Suprapubic skin (tissue), 4 donors: ENCODE data around the gene VWA3B.

Experiments used
- CTCF ChIP-seq, 2 donors: fragments of 200-600 bp in 1 of 2; fragments of 450-650 bp in 1 of 2; sonication (generic) in 1 of 2; IDR thresholded peaks; one replicate each; pipeline ENCODE4 v1.5.1; 2016 to 2019; ENCODE audit warnings: antibody characterized with exemption in 2 of 2, mild to moderate bottlenecking in 1 of 2, moderate library complexity in 1 of 2
- EP300 ChIP-seq: sonication (generic); formaldehyde crosslinking; IDR thresholded peaks from one replicate; pipeline ENCODE4 v1.6.1; 2017; ENCODE audit warnings: antibody characterized with exemption
- POLR2A ChIP-seq, 2 donors: fragments of 450-650 bp; IDR thresholded peaks; one replicate each; pipeline ENCODE4 v1.6.1; 2017; ENCODE audit warnings: antibody characterized with exemption in 2 of 2, mild to moderate bottlenecking in 2 of 2, moderate library complexity in 2 of 2
- POLR2AphosphoS5 ChIP-seq, 3 donors: sonication (generic); formaldehyde crosslinking; IDR thresholded peaks; one replicate each; pipeline ENCODE4 v1.6.1; 2017; ENCODE audit warnings: antibody characterized with exemption in 3 of 3

GRCh38 chr2:98301469-98301868 lies 214.5 kb downstream of the VWA3B start:
- no peak for TF ChIP-seq CTCF (IDR thresholded peaks at IDR 0.05)
- TF ChIP-seq POLR2AphosphoS5 (IDR thresholded peaks at IDR 0.05): no peak
- TF ChIP-seq POLR2A (IDR thresholded peaks at IDR 0.05): no peak
- TF ChIP-seq EP300: no peak
